T-cell (primary cell): Measurements from ENCODE around the gene ELN. TPM values are rescaled to one million over a fixed set of nuclear protein-coding genes. Genes with fewer than 3 reads are reported as not detected.
A peak's percentile ranks its signal among the peaks of the same experiment; 100 is the strongest.

Source experiments
- ATAC-seq, 4 experiments: fragments of 200-7000 bp in 3 of 4; fragments of 150-1000 bp in 1 of 4; cut with Tn5 transposase; replicated peaks in 1 of 4; 1 replicate in 3 of 4; 2 replicates in 1 of 4; pipeline ENCODE4 v1.10.0; 2021; ENCODE audit warnings: moderate library complexity in 3 of 4, mild to moderate bottlenecking in 2 of 4, moderate number of reproducible peaks in 1 of 4
- CTCF ChIA-PET, 2 donors: fragments of 300-600 bp; sonication (Branson Sonifier 250); formaldehyde crosslinking; loops; one replicate each; lab custom pipeline; 2022; ENCODE audit warnings: antibody characterized with exemption in 2 of 2; lab: Charles Lee
- POLR2A ChIA-PET, 2 donors: fragments of 300-600 bp; sonication (Branson Sonifier 250); formaldehyde crosslinking; loops; one replicate each; lab custom pipeline; 2022; ENCODE audit warnings: antibody characterized with exemption in 2 of 2; lab: Charles Lee
- DNase-seq, 35 experiments: peaks; one replicate each; pipeline versions ENCODE4 v3.0.0 to v3.0.0-alpha.2; 2013 to 2023
- H3K27ac ChIP-seq: one replicate; pipeline ENCODE4 v1.5.1; 2013; ENCODE audit warnings: low read length
- H3K27me3 ChIP-seq, 2 experiments: replicated peaks in 1 of 2; 1 replicate in 1 of 2; 2 replicates in 1 of 2; pipeline versions ENCODE4 v1.6.1 to v1.7.0; 2013; ENCODE audit warnings: low read length in 1 of 2, mixed read lengths in 1 of 2; ENCODE audit not compliant: control insufficient read depth in 2 of 2, insufficient read depth in 2 of 2; ENCODE audit errors: extremely low read depth in 1 of 2
- H3K36me3 ChIP-seq, 2 donors: 1 replicate in 1 of 2; 2 replicates in 1 of 2; pipeline versions ENCODE4 v1.6.1 to v1.7.0; 2013; ENCODE audit warnings: low read length in 1 of 2; ENCODE audit not compliant: control insufficient read depth in 2 of 2, insufficient read depth in 1 of 2; ENCODE audit errors: extremely low read depth in 1 of 2
- H3K4me1 ChIP-seq, 2 experiments: 1 replicate in 1 of 2; 2 replicates in 1 of 2; pipeline versions ENCODE4 v1.6.1 to v1.7.0; 2013; ENCODE audit warnings: low read length in 2 of 2, mixed read lengths in 1 of 2; ENCODE audit not compliant: insufficient read depth in 2 of 2, control insufficient read depth in 1 of 2; ENCODE audit errors: extremely low read depth in 1 of 2
- H3K4me3 ChIP-seq, 2 donors: 1 replicate in 1 of 2; 2 replicates in 1 of 2; pipeline versions ENCODE4 v1.5.1 to v1.7.0; 2013; ENCODE audit warnings: mild to moderate bottlenecking in 2 of 2, low read length in 1 of 2, moderate library complexity in 1 of 2; ENCODE audit not compliant: control insufficient read depth in 1 of 2; ENCODE audit errors: extremely low read depth in 1 of 2
- H3K9me3 ChIP-seq: 2 replicates; pipeline ENCODE4 v1.7.0; 2013
- H3K27ac Mint-ChIP-seq, 2 donors: one replicate each; pipeline ENCODE4 v1.8.0; 2020 to 2021; ENCODE audit warnings: mild to moderate bottlenecking in 2 of 2, mixed read lengths in 2 of 2
- H3K27me3 Mint-ChIP-seq, 2 donors: one replicate each; pipeline ENCODE4 v1.8.0; 2021 to 2022; ENCODE audit warnings: mixed read lengths in 2 of 2
- H3K36me3 Mint-ChIP-seq: one replicate; pipeline ENCODE4 v1.8.0; 2021; ENCODE audit warnings: mixed read lengths
- H3K4me1 Mint-ChIP-seq, 3 donors: one replicate each; pipeline ENCODE4 v1.8.0; 2020 to 2022; ENCODE audit warnings: mixed read lengths in 3 of 3, mild to moderate bottlenecking in 1 of 3
- H3K4me3 Mint-ChIP-seq, 3 donors: one replicate each; pipeline ENCODE4 v1.8.0; 2020 to 2022; ENCODE audit warnings: mild to moderate bottlenecking in 3 of 3, mixed read lengths in 3 of 3, moderate library complexity in 3 of 3
- H3K9me3 Mint-ChIP-seq, 3 donors: one replicate each; pipeline ENCODE4 v1.8.0; 2020 to 2022; ENCODE audit warnings: mixed read lengths in 3 of 3
- WGBS: methylation state at CpG from one replicate; pipeline ENCODE4 v1.1.5; 2013; ENCODE audit warnings: missing lambda C conversion rate; ENCODE audit not compliant: insufficient coverage; 5-methylcytosine and 5-hydroxymethylcytosine counted together
- total RNA-seq, 35 experiments: library from RNA in 6 of 35; stranded (reverse) in 6 of 35; fragments of 120-200 nt in 1 of 35; gene quantifications; one replicate each; pipeline versions ENCODE4 v1.2.1 to v1.2.4 and lab custom pipeline; 2013 to 2026

The ELN gene
- total RNA-seq, 5 donors from 2014 or later (not counting 1 experiment from before 2014, with no cell fraction given) = 0.22 to 0.56 (median 0.44) TPM; not detected in 2

- POLR2A ChIA-PET = interaction anchor here in 1 of 2 donors (0.6 kb wide), 1 partner anchor 189 kb away, joined by 4 read pairs; no protein-coding TSS in a partner anchor
- Mint-ChIP-seq H3K4me1 (peaks cover 0 to 6% (median 4%) of the 10 kb centered on the region in 3 donors), H3K27me3 (peaks cover 8 to 9% of the 10 kb centered on the region in 2 donors), H3K9me3 (no peaks in the 10 kb centered on the region), H3K36me3 (no peaks in the 10 kb centered on the region), H3K4me3 (no peak overlapping the region), H3K27ac (no peak overlapping the region)
- DNase-seq (no peak), ATAC-seq (no peak)
- Histone ChIP-seq H3K4me1 (peaks cover 0 to 14% of the 10 kb centered on the region in 2 experiments), H3K4me3 (no peak overlapping the region), H3K27me3 (peaks cover 0 to 26% of the 10 kb centered on the region in 2 experiments), H3K36me3 (no peaks in the 10 kb centered on the region), H3K27ac (no peak overlapping the region), H3K9me3 (no peaks in the 10 kb centered on the region)
- CTCF ChIA-PET = no interaction called here
- 78% methylated on average over 7 of the region's 21 CpGs for WGBS
These were observed 32.0 kb downstream of the ELN start for GRCh38 chr7:74059681-74060588.

- Mint-ChIP-seq H3K27me3 (peaks cover 8 to 9% of the 10 kb centered on the region in 2 donors), H3K9me3 (no peaks in the 10 kb centered on the region), H3K4me3 (peak overlapping the region in 1 of 3 donors; percentile 67), H3K27ac (peak overlapping the region; percentile 58 to 76), H3K4me1 (peaks cover 0 to 6% (median 4%) of the 10 kb centered on the region in 3 donors), H3K36me3 (no peaks in the 10 kb centered on the region)
- ChIA-PET CTCF (no interaction called here), POLR2A (no interaction called here)
- WGBS = 64% methylated on average over 18 of the region's 20 CpGs
- peak overlapping the region; percentile 68 for H3K27ac ChIP-seq
- H3K36me3 ChIP-seq = no peaks in the 10 kb centered on the region
- H3K4me1 ChIP-seq = peaks cover 0 to 14% of the 10 kb centered on the region in 2 experiments
- peaks cover 0 to 17% of the 10 kb centered on the region in 2 experiments for H3K27me3 ChIP-seq
- peak in 34 of 35 experiments; percentile 31 to 84 (median 63) for DNase-seq
- H3K9me3 ChIP-seq = no peaks in the 10 kb centered on the region
- no peak overlapping the region for H3K4me3 ChIP-seq
- ATAC-seq = peak; percentile 81 to 97 (median 93)
These were observed 34.0 kb downstream of the ELN start for GRCh38 chr7:74061840-74062539.

- DNase-seq (no peak), ATAC-seq (no peak)
- Mint-ChIP-seq H3K4me3 (no peak overlapping the region), H3K9me3 (no peaks in the 10 kb centered on the region), H3K27ac (no peak overlapping the region), H3K36me3 (no peaks in the 10 kb centered on the region), H3K27me3 (peaks cover 4 to 5% of the 10 kb centered on the region in 2 donors), H3K4me1 (peaks cover 0 to 6% (median 4%) of the 10 kb centered on the region in 3 donors)
- 94% methylated on average over 14 of the region's 14 CpGs for WGBS
- H3K27ac ChIP-seq = no peak overlapping the region
- ChIA-PET POLR2A (no interaction called here), CTCF (no interaction called here)
- peaks cover 0 to 8% of the 10 kb centered on the region in 2 experiments for H3K27me3 ChIP-seq
- no peaks in the 10 kb centered on the region for H3K9me3 ChIP-seq
- H3K4me3 ChIP-seq = no peak overlapping the region
- H3K36me3 ChIP-seq = no peaks in the 10 kb centered on the region
- H3K4me1 ChIP-seq = peaks cover 0 to 16% of the 10 kb centered on the region in 2 experiments
These were observed 35.3 kb downstream of the ELN start for GRCh38 chr7:74063223-74063641.

- ChIA-PET CTCF (no interaction called here), POLR2A (no interaction called here)
- Histone ChIP-seq H3K4me1 (peaks cover 0 to 16% of the 10 kb centered on the region in 2 experiments), H3K9me3 (no peaks in the 10 kb centered on the region), H3K36me3 (no peaks in the 10 kb centered on the region), H3K27me3 (peaks cover 0 to 8% of the 10 kb centered on the region in 2 experiments), H3K4me3 (no peak overlapping the region), H3K27ac (no peak overlapping the region)
- peaks cover under 1% of the 10 kb centered on the region in 2 donors for H3K27me3 Mint-ChIP-seq
- 91% methylated on average over 6 of the region's 12 CpGs for WGBS
- H3K4me3 Mint-ChIP-seq = no peak overlapping the region
- H3K4me1 Mint-ChIP-seq = peaks cover 0 to 6% (median 4%) of the 10 kb centered on the region in 3 donors
- DNase-seq (no peak), ATAC-seq (no peak)
- no peaks in the 10 kb centered on the region for H3K9me3 Mint-ChIP-seq
- no peak overlapping the region for H3K27ac Mint-ChIP-seq
- no peaks in the 10 kb centered on the region for H3K36me3 Mint-ChIP-seq
These were observed 35.7 kb downstream of the ELN start for GRCh38 chr7:74063646-74064045.

GRCh38 chr7:74064696-74065095 is 36.7 kb downstream of the ELN start:
- Mint-ChIP-seq H3K27ac (no peak overlapping the region), H3K9me3 (no peaks in the 10 kb centered on the region), H3K4me3 (no peak overlapping the region)

GRCh38 chr7:74066626-74067025 is 38.7 kb downstream of the ELN start:
- Mint-ChIP-seq H3K36me3 (no peaks in the 10 kb centered on the region), H3K27me3 (no peaks in the 10 kb centered on the region), H3K4me3 (no peak overlapping the region), H3K27ac (no peak overlapping the region), H3K9me3 (no peaks in the 10 kb centered on the region), H3K4me1 (peaks cover 0 to 6% (median 4%) of the 10 kb centered on the region in 3 donors)
- Histone ChIP-seq H3K27me3 (peaks cover 0 to 7% of the 10 kb centered on the region in 2 experiments), H3K9me3 (no peaks in the 10 kb centered on the region), H3K36me3 (no peaks in the 10 kb centered on the region), H3K4me1 (peaks cover 0 to 15% of the 10 kb centered on the region in 2 experiments), H3K4me3 (no peak overlapping the region), H3K27ac (no peak overlapping the region)
- ATAC-seq = no peak
- DNase-seq = no peak
- POLR2A ChIA-PET = no interaction called here
- 56% methylated on average over 1 of the region's 3 CpGs for WGBS
- CTCF ChIA-PET = no interaction called here

More at GRCh38 chr7:74064696-74065095, 36.7 kb downstream of the ELN start:
- Histone ChIP-seq H3K4me3 (no peak overlapping the region), H3K27ac (no peak overlapping the region), H3K27me3 (peaks cover 0 to 7% of the 10 kb centered on the region in 2 experiments), H3K36me3 (no peaks in the 10 kb centered on the region), H3K4me1 (peaks cover 0 to 16% of the 10 kb centered on the region in 2 experiments), H3K9me3 (no peaks in the 10 kb centered on the region)
- Mint-ChIP-seq H3K36me3 (no peaks in the 10 kb centered on the region), H3K27me3 (no peaks in the 10 kb centered on the region), H3K4me1 (peaks cover 0 to 6% (median 4%) of the 10 kb centered on the region in 3 donors)
- ATAC-seq (no peak), DNase-seq (no peak)
- ChIA-PET POLR2A (no interaction called here), CTCF (interaction anchor here (0.5 to 1.0 kb wide), 6 partner anchors 35 to 335 kb away, joined by 3 to 9 read pairs (median 6); no protein-coding TSS in a partner anchor)
- WGBS = 40% methylated on average over 1 of the region's 4 CpGs
